T-helper 2 cell treated with Interferon-gamma antibody and Interleukin-4, amounts not matched to agents 100 ng/mL and 5 ng/mL, for 36 hours (primary cell): Measurements from ENCODE around the gene NXF1. TPM values are rescaled to one million over a fixed set of nuclear protein-coding genes. Genes with fewer than 3 reads are reported as not detected.

Source experiments
- intact Hi-C: fragments of 100-400 bp; cut with micrococcal nuclease; formaldehyde crosslinking; loops from one replicate; pipeline ENCODE4 v1.15.1; 2023
- total RNA-seq: library from RNA; stranded (reverse); gene quantifications from 2 replicates; pipeline ENCODE4 v1.2.3, GENCODE V29; 2022

The NXF1 gene
- total RNA-seq, 1 donor from 2014 or later = 91.7 TPM

DNA sequence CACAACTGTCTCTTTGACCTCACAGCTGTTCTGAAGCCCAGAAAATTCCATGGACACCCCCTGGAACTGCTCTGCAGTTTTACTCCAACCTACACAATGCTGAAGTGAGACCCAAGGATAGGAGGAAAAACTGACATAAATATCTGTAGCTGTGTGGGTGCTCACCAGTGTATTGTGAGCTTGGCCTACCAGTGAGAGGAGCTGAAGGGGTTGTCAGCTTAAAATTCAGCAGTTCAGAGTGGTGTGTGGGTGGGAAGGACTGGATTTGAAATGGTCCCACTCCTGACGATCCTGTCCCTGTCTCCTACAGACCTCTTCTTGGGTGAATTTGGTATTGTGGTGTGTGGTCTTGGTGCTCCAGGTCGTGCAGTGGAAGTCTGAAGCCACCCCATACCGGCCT lies 15.7 kb downstream of the NXF1 start:
- intact Hi-C loops = loop anchor here (5.0 kb wide), 1 partner anchor 197 kb away; the partner anchor contains the start of gene TUT1

- intact Hi-C loops = loop anchor here (5.0 kb wide), 1 partner anchor 197 kb away; the partner anchor contains the start of gene TUT1
Measured at GRCh38 chr11:62788991-62789390, 16.2 kb downstream of the NXF1 start.

DNA sequence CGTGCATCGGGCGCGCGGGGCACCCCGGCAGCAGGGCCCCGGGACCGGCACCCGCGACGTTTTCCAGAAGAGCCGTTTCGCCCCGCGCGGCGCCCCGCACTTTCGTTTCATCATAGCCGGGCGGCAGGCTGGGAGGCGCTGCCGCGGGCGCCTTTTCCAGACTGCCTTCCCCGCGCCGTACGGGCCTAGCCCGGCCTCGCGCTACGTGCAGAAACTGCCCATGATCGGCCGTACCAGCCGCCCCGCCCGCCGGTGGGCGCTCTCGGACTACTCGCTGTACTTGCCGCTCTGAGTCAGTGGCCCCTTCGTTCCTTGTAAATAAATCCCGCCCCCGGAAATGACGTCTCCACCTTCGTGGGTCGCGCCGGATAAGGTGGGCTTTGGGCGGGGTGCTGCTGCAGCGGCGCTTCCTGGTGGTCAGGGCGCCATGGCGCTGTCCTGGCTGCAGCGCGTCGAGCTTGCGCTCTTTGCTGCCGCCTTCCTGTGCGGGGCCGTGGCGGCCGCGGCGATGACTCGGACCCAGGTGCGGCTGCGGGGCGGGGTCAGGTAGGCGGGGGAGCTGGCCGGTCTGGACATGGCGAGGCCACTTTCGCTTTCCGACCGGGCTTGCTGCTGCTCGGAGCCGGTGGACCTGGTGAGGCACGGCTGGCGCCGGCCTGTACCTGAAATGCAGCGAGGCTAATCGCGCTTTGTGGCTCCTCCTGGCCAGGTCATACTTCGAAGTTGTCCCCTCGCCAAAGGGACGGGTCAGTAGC lies 18.1 kb downstream of the NXF1 start, which contains the start of gene TMEM179B:
TSS of gene TMEM179B (plus strand) at position 398 of the 755 bp plus-strand sequence. CDS start at position 428, 30 bp downstream.
- intact Hi-C loops = loop anchor here (1.0 to 5.0 kb wide), 7 partner anchors 18 to 195 kb away; partner anchors contain the start of genes NXF1, STX5, TEX54 and TTC9C

DNA sequence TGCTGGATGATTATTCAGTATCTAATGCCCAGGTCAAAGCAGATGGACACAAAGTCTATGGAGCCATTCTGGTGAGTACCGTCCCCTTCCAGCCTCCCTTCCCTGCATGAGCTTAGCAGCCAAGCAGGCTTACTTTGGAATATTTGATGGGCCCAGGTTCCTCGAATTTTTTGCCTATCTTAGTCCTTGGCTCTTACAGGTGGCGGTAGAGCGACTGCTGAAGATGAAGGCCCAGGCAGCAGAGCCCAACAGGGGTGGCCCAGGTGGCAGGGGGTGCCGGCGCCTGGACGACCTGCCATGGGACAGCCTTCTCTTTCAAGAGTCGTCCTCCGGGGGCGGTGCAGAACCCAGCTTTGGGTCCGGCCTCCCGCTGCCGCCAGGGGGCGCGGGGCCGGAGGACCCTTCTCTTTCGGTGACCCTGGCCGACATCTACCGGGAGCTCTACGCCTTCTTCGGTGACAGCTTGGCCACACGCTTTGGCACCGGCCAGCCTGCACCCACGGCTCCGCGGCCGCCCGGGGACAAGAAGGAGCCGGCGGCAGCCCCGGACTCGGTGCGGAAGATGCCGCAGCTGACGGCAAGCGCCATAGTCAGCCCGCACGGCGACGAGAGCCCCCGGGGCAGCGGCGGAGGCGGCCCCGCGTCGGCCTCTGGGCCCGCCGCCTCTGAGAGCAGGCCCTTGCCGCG lies 18.8 kb downstream of the NXF1 start:
- intact Hi-C loops = loop anchor here (1.0 to 5.0 kb wide), 11 partner anchors 15 to 194 kb away; partner anchors contain the start of genes NXF1, STX5, TAF6L and TEX54

GRCh38 chr11:62782753-62783152 lies 22.5 kb downstream of the NXF1 start:
- intact Hi-C loops = no loop called here

GRCh38 chr11:62778441-62778840 lies 26.8 kb downstream of the NXF1 start:
- intact Hi-C loops = no loop called here

DNA sequence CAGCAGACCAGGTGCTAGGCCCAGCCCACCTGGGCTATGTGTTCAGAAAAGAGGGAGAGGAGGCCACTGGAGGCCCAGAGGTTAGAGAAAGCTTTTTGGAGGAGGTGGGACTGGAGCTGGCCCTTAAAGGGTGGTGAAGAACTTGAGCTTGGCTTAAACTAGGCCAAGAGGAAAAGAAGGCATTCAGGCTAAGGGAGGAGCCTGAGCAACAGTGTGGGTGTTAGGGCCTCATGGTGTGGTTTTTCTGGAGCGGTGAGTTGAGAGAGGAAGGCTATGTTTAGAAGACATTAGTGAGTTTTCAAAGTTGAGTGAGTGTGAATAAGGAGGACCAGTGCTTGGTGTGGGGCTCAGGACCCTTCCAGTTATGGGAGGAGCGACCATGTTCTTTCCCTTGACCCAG lies 27.9 kb downstream of the NXF1 start:
- intact Hi-C loops = no loop called here

GRCh38 chr11:62775646-62776045 lies 29.6 kb downstream of the NXF1 start:
- intact Hi-C loops = no loop called here

- intact Hi-C loops = loop anchor here (5.0 kb wide), 2 partner anchors 83 to 162 kb away; partner anchors contain the start of genes EML3 and ROM1
Measured at GRCh38 chr11:62774407-62774806, 30.8 kb downstream of the NXF1 start.

- intact Hi-C loops = loop anchor here (1.0 to 5.0 kb wide), 6 partner anchors 10 to 159 kb away; partner anchors contain the start of genes EML3, HNRNPUL2, POLR2G and ROM1
Measured at GRCh38 chr11:62771144-62772021, 33.9 kb downstream of the NXF1 start, which contains the start of gene TAF6L. Gene TAF6L, plus strand, starts transcription at chr11:62771396. Its CDS starts 4,388 bp downstream, at chr11:62775784.

GRCh38 chr11:62770778-62771143 lies 34.5 kb downstream of the NXF1 start:
- intact Hi-C loops = loop anchor here (1.0 to 5.0 kb wide), 6 partner anchors 9 to 158 kb away; partner anchors contain the start of genes EML3, HNRNPUL2, POLR2G and ROM1

GRCh38 chr11:62760867-62761227 lies 44.4 kb downstream of the NXF1 start:
- intact Hi-C loops = loop anchor here (1.0 to 2.0 kb wide), 5 partner anchors 8 to 120 kb away; partner anchors contain the start of genes SLC3A2, TAF6L and TTC9C

DNA sequence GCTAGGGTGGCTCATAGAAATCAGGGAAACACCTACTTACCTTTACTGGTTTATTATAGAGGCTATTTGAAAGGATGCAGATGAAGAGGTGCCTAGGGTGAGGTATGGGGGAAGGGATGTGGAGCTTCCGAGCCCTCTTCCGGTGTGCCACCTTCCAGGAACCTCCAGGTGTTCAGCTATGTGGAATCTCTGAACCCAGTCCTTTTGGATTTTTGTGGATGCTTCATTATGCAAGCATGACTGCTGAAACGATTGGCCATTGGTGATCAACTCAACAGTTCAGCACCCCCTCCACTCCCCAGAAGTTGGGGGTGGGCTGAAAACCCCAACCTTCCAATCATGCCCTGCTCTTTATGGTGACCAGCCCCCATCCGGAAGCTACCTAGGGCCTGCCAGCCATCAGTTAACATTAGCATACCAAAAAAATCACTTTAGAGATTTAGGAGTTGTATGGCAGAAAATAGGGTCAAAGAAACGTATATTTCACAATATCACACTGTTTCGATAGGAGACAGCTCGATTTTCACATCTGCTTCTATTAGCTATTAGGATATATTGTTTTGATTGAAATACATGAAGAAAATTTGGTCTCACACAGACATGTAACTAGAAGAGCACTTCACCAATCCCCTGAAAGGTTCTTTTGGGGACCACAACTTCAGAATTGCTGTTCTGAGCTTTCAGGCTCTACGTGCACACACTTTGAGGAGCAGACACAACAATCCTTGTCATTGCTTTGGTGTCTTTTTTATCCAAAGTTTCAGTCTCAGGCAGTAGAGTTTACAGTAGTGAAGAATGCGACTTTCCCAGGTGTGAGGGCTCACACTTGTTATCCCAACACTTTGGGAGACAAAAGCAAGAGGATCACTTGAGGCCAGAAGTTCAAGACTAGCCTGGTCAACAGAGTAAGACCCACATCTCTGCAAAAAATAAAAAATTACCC lies 47.1 kb downstream of the NXF1 start:
- intact Hi-C loops = no loop called here

GRCh38 chr11:62755086-62755615 lies 50.1 kb downstream of the NXF1 start:
- intact Hi-C loops = no loop called here

DNA sequence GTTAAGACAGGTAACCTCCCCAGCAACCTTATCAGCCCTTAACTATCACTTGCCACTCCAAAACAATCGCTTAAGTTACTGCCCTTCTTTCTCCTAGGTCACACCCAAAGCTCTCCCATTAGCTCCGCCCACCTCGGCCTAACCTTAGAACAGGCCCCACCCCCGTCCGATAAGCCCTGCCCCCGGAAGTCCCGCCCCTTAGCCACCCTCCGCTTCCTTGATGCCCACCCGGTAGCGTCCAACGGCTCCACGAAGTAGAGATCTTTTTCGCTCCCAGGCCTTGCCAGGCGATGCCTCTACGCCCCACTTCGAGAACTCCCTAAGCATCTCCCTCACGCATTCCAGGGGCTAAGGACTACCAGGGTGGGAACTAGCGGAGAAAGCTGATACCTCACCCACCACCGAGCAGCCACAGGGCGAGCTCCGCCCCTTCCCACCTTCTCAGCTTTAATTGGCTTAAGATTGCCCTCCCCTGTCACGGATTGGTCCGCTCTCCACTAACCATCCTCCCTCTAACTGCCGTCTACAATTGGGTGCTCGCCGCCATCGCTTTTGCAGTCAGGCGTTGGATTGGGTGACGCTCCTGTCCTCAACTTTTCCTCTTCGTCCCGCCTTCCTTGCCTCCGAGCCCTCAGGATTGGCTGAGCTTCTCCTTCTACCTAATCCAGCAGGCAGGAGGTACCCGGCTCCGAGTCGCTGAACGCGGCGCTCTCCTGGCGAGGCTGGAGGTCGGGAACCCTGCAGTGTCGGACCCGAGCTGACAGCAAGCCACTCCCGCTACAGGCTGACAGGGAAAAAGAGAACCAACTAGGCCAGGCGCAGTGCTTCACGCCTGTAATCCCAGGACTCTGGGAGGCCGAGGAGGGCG lies 51.3 kb downstream of the NXF1 start, which contains the start of gene ZBTB3:
TSS of gene ZBTB3 (minus strand) at position 425 of the 868 bp plus-strand sequence. CDS start 496 bp downstream, outside the sequence.
- intact Hi-C loops = loop anchor here (1.0 kb wide), 5 partner anchors 7 to 45 kb away; partner anchors contain the start of genes POLR2G, TAF6L, TMEM179B and TTC9C

DNA sequence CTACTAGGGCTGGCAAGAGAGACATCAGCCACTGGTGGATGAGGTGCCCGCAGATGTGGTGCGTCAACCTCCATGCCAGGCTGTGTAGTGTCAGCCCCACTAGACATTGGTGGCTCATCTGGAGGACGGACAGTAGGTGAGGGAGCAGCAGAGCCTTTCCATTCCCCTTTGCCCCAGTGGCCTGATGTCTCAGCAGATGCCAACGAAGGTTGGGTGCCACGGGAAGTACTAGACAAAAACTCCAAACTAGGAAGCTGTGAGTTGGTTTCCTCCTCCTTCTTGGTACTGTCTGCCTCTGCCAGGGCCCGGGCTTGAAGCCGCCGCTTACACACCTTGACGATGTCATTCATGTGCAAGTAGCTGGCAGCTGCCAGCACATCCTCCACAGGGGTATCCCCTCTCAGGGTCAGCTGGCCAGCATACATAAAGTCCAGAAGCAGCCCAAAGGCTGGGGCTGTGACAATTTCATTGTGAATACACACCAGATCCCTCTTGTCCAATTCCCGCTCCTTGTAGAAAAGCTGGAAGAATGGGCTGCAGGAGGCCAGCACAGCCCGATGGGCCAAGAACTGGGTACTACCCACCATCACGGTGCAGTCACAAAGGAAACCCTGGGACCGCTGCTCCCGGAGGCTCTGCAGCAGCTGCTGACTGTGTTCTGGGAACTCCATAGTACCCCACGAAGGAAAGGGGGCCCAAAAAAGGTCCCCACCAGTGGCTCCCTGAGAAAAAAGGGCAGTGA lies 52.1 kb downstream of the NXF1 start:
- intact Hi-C loops = loop anchor here (1.0 kb wide), 4 partner anchors 8 to 44 kb away; partner anchors contain the start of genes POLR2G, TMEM179B and TTC9C

GRCh38 chr11:62752177-62752785 lies 53.0 kb downstream of the NXF1 start:
- intact Hi-C loops = no loop called here
